ENCODE results near the gene STX16.

The STX16 gene

GRCh38 chr20:58661598-58662473 lies 10.8 kb downstream of the STX16 start:
- Histone ChIP-seq H4K20me1 (peaks cover 100% of the 10 kb centered on the region), H3K9ac (no peak overlapping the region), H3K4me1 (peaks cover 31% of the 10 kb centered on the region), H3K27me3 (no peaks in the 10 kb centered on the region), H3K9me3 (no peaks in the 10 kb centered on the region), H3K27ac (no peak overlapping the region), H3K4me3 (no peak overlapping the region), H3K4me2 (peak overlapping the region; percentile 51; the same call in 1 of the 2 replicates), H3K36me3 (peaks cover 54% of the 10 kb centered on the region)
- TF ChIP-seq Cebpa-rat (IDR thresholded peaks at IDR 0.05), result no peak

- H3K27ac ChIP-seq, result no peak overlapping the region
- H3K4me2 ChIP-seq, result no peak overlapping the region
- peaks cover 75% of the 10 kb centered on the region for H3K36me3 ChIP-seq
- no peak overlapping the region for H3K9ac ChIP-seq
- no peak overlapping the region for H3K4me3 ChIP-seq
- H3K4me1 ChIP-seq, result peaks cover 32% of the 10 kb centered on the region
- TF ChIP-seq Cebpa-rat (IDR thresholded peaks at IDR 0.05), result no peak
- no peaks in the 10 kb centered on the region for H3K27me3 ChIP-seq
- H4K20me1 ChIP-seq, result peaks cover 96% of the 10 kb centered on the region
- no peaks in the 10 kb centered on the region for H3K9me3 ChIP-seq
Observed at GRCh38 chr20:58664331-58664730, 13.2 kb downstream of the STX16 start.

- H3K4me1 ChIP-seq, result peaks cover 32% of the 10 kb centered on the region
- no peak overlapping the region for H3K4me2 ChIP-seq
- TF ChIP-seq Cebpa-rat (IDR thresholded peaks at IDR 0.05), result no peak
- H3K36me3 ChIP-seq, result peaks cover 80% of the 10 kb centered on the region
- no peak overlapping the region for H3K4me3 ChIP-seq
- no peaks in the 10 kb centered on the region for H3K9me3 ChIP-seq
- peaks cover 96% of the 10 kb centered on the region for H4K20me1 ChIP-seq
- no peaks in the 10 kb centered on the region for H3K27me3 ChIP-seq
- H3K27ac ChIP-seq, result no peak overlapping the region
- H3K9ac ChIP-seq, result no peak overlapping the region
Observed at GRCh38 chr20:58664883-58665282, 13.8 kb downstream of the STX16 start.

GRCh38 chr20:58665606-58666005 lies 14.5 kb downstream of the STX16 start:
- no peak for TF ChIP-seq Cebpa-rat (IDR thresholded peaks at IDR 0.05)
- H3K36me3 ChIP-seq, result peaks cover 87% of the 10 kb centered on the region
- H3K4me1 ChIP-seq, result peaks cover 25% of the 10 kb centered on the region

GRCh38 chr20:58666702-58667101 lies 15.6 kb downstream of the STX16 start:
- TF ChIP-seq Cebpa-rat (IDR thresholded peaks at IDR 0.05), result no peak
- H3K4me2 ChIP-seq, result no peak overlapping the region
- no peaks in the 10 kb centered on the region for H3K27me3 ChIP-seq
- H3K9ac ChIP-seq, result no peak overlapping the region
- H3K4me3 ChIP-seq, result no peak overlapping the region
- H3K9me3 ChIP-seq, result no peaks in the 10 kb centered on the region
- peaks cover 87% of the 10 kb centered on the region for H4K20me1 ChIP-seq
- H3K4me1 ChIP-seq, result peaks cover 14% of the 10 kb centered on the region
- H3K36me3 ChIP-seq, result peaks cover 86% of the 10 kb centered on the region
- no peak overlapping the region for H3K27ac ChIP-seq

More at GRCh38 chr20:58665606-58666005, 14.5 kb downstream of the STX16 start:
- Histone ChIP-seq H3K4me3 (no peak overlapping the region), H3K9me3 (no peaks in the 10 kb centered on the region), H3K27ac (no peak overlapping the region), H3K27me3 (no peaks in the 10 kb centered on the region), H4K20me1 (peaks cover 96% of the 10 kb centered on the region), H3K4me2 (no peak overlapping the region), H3K9ac (no peak overlapping the region)

DNA sequence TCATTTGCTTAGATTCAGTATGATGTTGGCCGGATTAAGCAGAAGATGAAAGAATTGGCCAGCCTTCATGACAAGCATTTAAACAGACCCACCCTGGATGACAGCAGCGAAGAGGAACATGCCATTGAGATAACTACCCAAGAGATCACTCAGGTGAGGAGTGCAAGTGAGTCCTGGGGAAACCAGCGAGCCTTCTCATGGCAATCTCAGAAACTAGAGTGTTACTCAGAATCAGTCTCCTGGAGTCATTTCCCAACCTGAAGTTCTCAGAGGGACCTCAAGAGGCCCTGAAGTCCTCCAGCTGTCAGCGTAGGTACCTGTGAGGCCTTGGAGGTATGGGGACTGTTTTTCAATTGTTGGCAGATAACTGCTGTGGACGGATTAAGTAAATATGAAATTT lies 16.9 kb downstream of the STX16 start:
- H3K4me2 ChIP-seq, result no peak overlapping the region
- no peaks in the 10 kb centered on the region for H3K27me3 ChIP-seq
- H3K27ac ChIP-seq, result no peak overlapping the region
- peaks cover 83% of the 10 kb centered on the region for H3K36me3 ChIP-seq
- no peaks in the 10 kb centered on the region for H3K9me3 ChIP-seq
- peaks cover 74% of the 10 kb centered on the region for H4K20me1 ChIP-seq
- H3K4me3 ChIP-seq, result no peak overlapping the region
- TF ChIP-seq Cebpa-rat (IDR thresholded peaks at IDR 0.05), result no peak
- peaks cover 10% of the 10 kb centered on the region for H3K4me1 ChIP-seq
- H3K9ac ChIP-seq, result no peak overlapping the region

GRCh38 chr20:58668901-58669286 lies 17.8 kb downstream of the STX16 start:
- no peak overlapping the region for H3K4me3 ChIP-seq
- H3K27me3 ChIP-seq, result no peaks in the 10 kb centered on the region
- H3K36me3 ChIP-seq, result peaks cover 84% of the 10 kb centered on the region
- H3K9ac ChIP-seq, result 0 out of 2 replicates have a peak overlapping the region, but pooled peaks have one; percentile 21
- H3K9me3 ChIP-seq, result no peaks in the 10 kb centered on the region
- no peak for TF ChIP-seq Cebpa-rat (IDR thresholded peaks at IDR 0.05)
- H3K4me1 ChIP-seq, result peaks cover 10% of the 10 kb centered on the region
- peaks cover 65% of the 10 kb centered on the region for H4K20me1 ChIP-seq
- H3K4me2 ChIP-seq, result no peak overlapping the region
- H3K27ac ChIP-seq, result no peak overlapping the region

- peaks cover 84% of the 10 kb centered on the region for H3K36me3 ChIP-seq
- H3K27me3 ChIP-seq, result no peaks in the 10 kb centered on the region
- no peak overlapping the region for H3K4me3 ChIP-seq
- no peak for TF ChIP-seq Cebpa-rat (IDR thresholded peaks at IDR 0.05)
- peaks cover 59% of the 10 kb centered on the region for H4K20me1 ChIP-seq
- H3K4me1 ChIP-seq, result peaks cover 10% of the 10 kb centered on the region
- no peaks in the 10 kb centered on the region for H3K9me3 ChIP-seq
- H3K4me2 ChIP-seq, result peak overlapping the region; percentile 3; the same call in 1 of the 2 replicates
- no peak overlapping the region for H3K27ac ChIP-seq
- H3K9ac ChIP-seq, result 0 out of 2 replicates have a peak overlapping the region, but pooled peaks have one; percentile 21
Observed at GRCh38 chr20:58669287-58670006, 18.4 kb downstream of the STX16 start.

- no peak overlapping the region for H3K27ac ChIP-seq
- TF ChIP-seq Cebpa-rat (IDR thresholded peaks at IDR 0.05), result no peak
- no peak overlapping the region for H3K4me2 ChIP-seq
- peaks cover 86% of the 10 kb centered on the region for H3K36me3 ChIP-seq
- no peaks in the 10 kb centered on the region for H3K9me3 ChIP-seq
- no peak overlapping the region for H3K4me3 ChIP-seq
- peaks cover 10% of the 10 kb centered on the region for H3K4me1 ChIP-seq
- H4K20me1 ChIP-seq, result peaks cover 53% of the 10 kb centered on the region
- no peak overlapping the region for H3K9ac ChIP-seq
- no peaks in the 10 kb centered on the region for H3K27me3 ChIP-seq
Observed at GRCh38 chr20:58670102-58670501, 19.0 kb downstream of the STX16 start.

- H3K9ac ChIP-seq, result no peak overlapping the region
- H3K27me3 ChIP-seq, result no peaks in the 10 kb centered on the region
- no peak overlapping the region for H3K4me3 ChIP-seq
- no peaks in the 10 kb centered on the region for H3K9me3 ChIP-seq
- TF ChIP-seq Cebpa-rat (IDR thresholded peaks at IDR 0.05), result no peak
- H3K36me3 ChIP-seq, result peaks cover 87% of the 10 kb centered on the region
- no peak overlapping the region for H3K4me2 ChIP-seq
- peaks cover 10% of the 10 kb centered on the region for H3K4me1 ChIP-seq
- peaks cover 47% of the 10 kb centered on the region for H4K20me1 ChIP-seq
- H3K27ac ChIP-seq, result no peak overlapping the region
Observed at GRCh38 chr20:58670659-58671058, 19.6 kb downstream of the STX16 start.
